ENCODE results near the gene ALKBH5.

The ALKBH5 gene

GRCh38 chr17:18186627-18186982, 3.0 kb downstream of the ALKBH5 start:
- Histone ChIP-seq H3K9me3 (ENCODE audit: control insufficient read depth, insufficient read depth, low read length) (no peaks in the 10 kb centered on the region), H3K36me3 (ENCODE audit: control insufficient read depth, insufficient read depth, low read length) (peaks cover 48% of the 10 kb centered on the region), H3K4me3 (ENCODE audit: low read depth, low read length) (peak overlapping the region; percentile 71), H3K27me3 (ENCODE audit: control insufficient read depth, insufficient read depth, low read length) (no peaks in the 10 kb centered on the region), H3K9ac (ENCODE audit: low read depth, low read length) (no peak overlapping the region), H3K4me1 (ENCODE audit: control insufficient read depth, insufficient read depth, low read length) (peaks cover 25% of the 10 kb centered on the region), H3K27ac (ENCODE audit: low read depth, low read length) (no peak overlapping the region)

- Histone ChIP-seq H3K4me1 (ENCODE audit: control insufficient read depth, insufficient read depth, low read length) (peaks cover 25% of the 10 kb centered on the region), H3K9ac (ENCODE audit: low read depth, low read length) (no peak overlapping the region), H3K27ac (ENCODE audit: low read depth, low read length) (no peak overlapping the region), H3K9me3 (ENCODE audit: control insufficient read depth, insufficient read depth, low read length) (no peaks in the 10 kb centered on the region), H3K4me3 (ENCODE audit: low read depth, low read length) (0 out of 2 replicates have a peak overlapping the region, but pooled peaks have one; percentile 71), H3K27me3 (ENCODE audit: control insufficient read depth, insufficient read depth, low read length) (no peaks in the 10 kb centered on the region), H3K36me3 (ENCODE audit: control insufficient read depth, insufficient read depth, low read length) (peaks cover 48% of the 10 kb centered on the region)
Measured at GRCh38 chr17:18187226-18187625, 3.6 kb downstream of the ALKBH5 start.

- Histone ChIP-seq H3K9ac (ENCODE audit: low read depth, low read length) (no peak overlapping the region), H3K27ac (ENCODE audit: low read depth, low read length) (no peak overlapping the region), H3K9me3 (ENCODE audit: control insufficient read depth, insufficient read depth, low read length) (no peaks in the 10 kb centered on the region), H3K36me3 (ENCODE audit: control insufficient read depth, insufficient read depth, low read length) (peaks cover 48% of the 10 kb centered on the region), H3K27me3 (ENCODE audit: control insufficient read depth, insufficient read depth, low read length) (no peaks in the 10 kb centered on the region), H3K4me1 (ENCODE audit: control insufficient read depth, insufficient read depth, low read length) (peaks cover 25% of the 10 kb centered on the region), H3K4me3 (ENCODE audit: low read depth, low read length) (no peak overlapping the region)
Measured at GRCh38 chr17:18187821-18188761, 4.5 kb downstream of the ALKBH5 start.

- Histone ChIP-seq H3K9ac (ENCODE audit: low read depth, low read length) (no peak overlapping the region), H3K36me3 (ENCODE audit: control insufficient read depth, insufficient read depth, low read length) (peaks cover 63% of the 10 kb centered on the region), H3K4me1 (ENCODE audit: control insufficient read depth, insufficient read depth, low read length) (peaks cover 17% of the 10 kb centered on the region), H3K27ac (ENCODE audit: low read depth, low read length) (no peak overlapping the region), H3K9me3 (ENCODE audit: control insufficient read depth, insufficient read depth, low read length) (no peaks in the 10 kb centered on the region), H3K4me3 (ENCODE audit: low read depth, low read length) (no peak overlapping the region), H3K27me3 (ENCODE audit: control insufficient read depth, insufficient read depth, low read length) (no peaks in the 10 kb centered on the region)
Measured at GRCh38 chr17:18190628-18191235, 7.1 kb downstream of the ALKBH5 start.

- Histone ChIP-seq H3K36me3 (ENCODE audit: control insufficient read depth, insufficient read depth, low read length) (peaks cover 63% of the 10 kb centered on the region), H3K27ac (ENCODE audit: low read depth, low read length) (no peak overlapping the region), H3K27me3 (ENCODE audit: control insufficient read depth, insufficient read depth, low read length) (no peaks in the 10 kb centered on the region), H3K9me3 (ENCODE audit: control insufficient read depth, insufficient read depth, low read length) (no peaks in the 10 kb centered on the region), H3K9ac (ENCODE audit: low read depth, low read length) (no peak overlapping the region), H3K4me1 (ENCODE audit: control insufficient read depth, insufficient read depth, low read length) (peaks cover 11% of the 10 kb centered on the region), H3K4me3 (ENCODE audit: low read depth, low read length) (no peak overlapping the region)
Measured at GRCh38 chr17:18191236-18191667, 7.6 kb downstream of the ALKBH5 start.

- Histone ChIP-seq H3K27me3 (ENCODE audit: control insufficient read depth, insufficient read depth, low read length) (no peaks in the 10 kb centered on the region), H3K9ac (ENCODE audit: low read depth, low read length) (no peak overlapping the region), H3K4me3 (ENCODE audit: low read depth, low read length) (no peak overlapping the region), H3K9me3 (ENCODE audit: control insufficient read depth, insufficient read depth, low read length) (no peaks in the 10 kb centered on the region), H3K4me1 (ENCODE audit: control insufficient read depth, insufficient read depth, low read length) (peaks cover 5% of the 10 kb centered on the region; the same call in 1 of the 2 replicates), H3K27ac (ENCODE audit: low read depth, low read length) (no peak overlapping the region), H3K36me3 (ENCODE audit: control insufficient read depth, insufficient read depth, low read length) (peaks cover 63% of the 10 kb centered on the region)
Measured at GRCh38 chr17:18191967-18192366, 8.3 kb downstream of the ALKBH5 start.

- H3K9ac ChIP-seq (ENCODE audit: low read depth, low read length), result no peak overlapping the region
- H3K4me3 ChIP-seq (ENCODE audit: low read depth, low read length), result no peak overlapping the region
- H3K27me3 ChIP-seq (ENCODE audit: control insufficient read depth, insufficient read depth, low read length), result no peaks in the 10 kb centered on the region
- no peak overlapping the region for H3K27ac ChIP-seq (ENCODE audit: low read depth, low read length)
- peaks cover 64% of the 10 kb centered on the region for H3K36me3 ChIP-seq (ENCODE audit: control insufficient read depth, insufficient read depth, low read length)
- H3K4me1 ChIP-seq (ENCODE audit: control insufficient read depth, insufficient read depth, low read length), result no peaks in the 10 kb centered on the region
- no peaks in the 10 kb centered on the region for H3K9me3 ChIP-seq (ENCODE audit: control insufficient read depth, insufficient read depth, low read length)
Measured at GRCh38 chr17:18194394-18194793, 10.8 kb downstream of the ALKBH5 start.

- no peak overlapping the region for H3K27ac ChIP-seq (ENCODE audit: low read depth, low read length)
- H3K9ac ChIP-seq (ENCODE audit: low read depth, low read length), result no peak overlapping the region
- no peaks in the 10 kb centered on the region for H3K27me3 ChIP-seq (ENCODE audit: control insufficient read depth, insufficient read depth, low read length)
- H3K4me1 ChIP-seq (ENCODE audit: control insufficient read depth, insufficient read depth, low read length), result no peaks in the 10 kb centered on the region
- no peaks in the 10 kb centered on the region for H3K9me3 ChIP-seq (ENCODE audit: control insufficient read depth, insufficient read depth, low read length)
- H3K4me3 ChIP-seq (ENCODE audit: low read depth, low read length), result no peak overlapping the region
- peaks cover 60% of the 10 kb centered on the region for H3K36me3 ChIP-seq (ENCODE audit: control insufficient read depth, insufficient read depth, low read length)
Measured at GRCh38 chr17:18194804-18195203, 11.2 kb downstream of the ALKBH5 start.

GRCh38 chr17:18195246-18195645, 11.6 kb downstream of the ALKBH5 start:
- H3K9ac ChIP-seq (ENCODE audit: low read depth, low read length), result no peak overlapping the region
- no peak overlapping the region for H3K27ac ChIP-seq (ENCODE audit: low read depth, low read length)
- no peaks in the 10 kb centered on the region for H3K9me3 ChIP-seq (ENCODE audit: control insufficient read depth, insufficient read depth, low read length)
- H3K36me3 ChIP-seq (ENCODE audit: control insufficient read depth, insufficient read depth, low read length), result peaks cover 62% of the 10 kb centered on the region
- no peaks in the 10 kb centered on the region for H3K4me1 ChIP-seq (ENCODE audit: control insufficient read depth, insufficient read depth, low read length)
- H3K4me3 ChIP-seq (ENCODE audit: low read depth, low read length), result no peak overlapping the region
- H3K27me3 ChIP-seq (ENCODE audit: control insufficient read depth, insufficient read depth, low read length), result no peaks in the 10 kb centered on the region

GRCh38 chr17:18197535-18198194, 14.0 kb downstream of the ALKBH5 start:
- no peak overlapping the region for H3K9ac ChIP-seq (ENCODE audit: low read depth, low read length)
- no peaks in the 10 kb centered on the region for H3K9me3 ChIP-seq (ENCODE audit: control insufficient read depth, insufficient read depth, low read length)
- no peaks in the 10 kb centered on the region for H3K27me3 ChIP-seq (ENCODE audit: control insufficient read depth, insufficient read depth, low read length)
- peaks cover 58% of the 10 kb centered on the region for H3K36me3 ChIP-seq (ENCODE audit: control insufficient read depth, insufficient read depth, low read length)
- no peak overlapping the region for H3K27ac ChIP-seq (ENCODE audit: low read depth, low read length)
- H3K4me3 ChIP-seq (ENCODE audit: low read depth, low read length), result no peak overlapping the region
- H3K4me1 ChIP-seq (ENCODE audit: control insufficient read depth, insufficient read depth, low read length), result no peaks in the 10 kb centered on the region

- Histone ChIP-seq H3K4me1 (ENCODE audit: control insufficient read depth, insufficient read depth, low read length) (0 out of 2 replicates have a peak, but pooled peaks cover 3% of the 10 kb centered on the region), H3K9me3 (ENCODE audit: control insufficient read depth, insufficient read depth, low read length) (no peaks in the 10 kb centered on the region), H3K9ac (ENCODE audit: low read depth, low read length) (no peak overlapping the region), H3K4me3 (ENCODE audit: low read depth, low read length) (no peak overlapping the region), H3K27me3 (ENCODE audit: control insufficient read depth, insufficient read depth, low read length) (no peaks in the 10 kb centered on the region), H3K36me3 (ENCODE audit: control insufficient read depth, insufficient read depth, low read length) (peaks cover 63% of the 10 kb centered on the region), H3K27ac (ENCODE audit: low read depth, low read length) (no peak overlapping the region)
Measured at GRCh38 chr17:18198530-18198929, 14.9 kb downstream of the ALKBH5 start.

Measured in HUES48 (cell line).